SHP77 treated with DMSO at 0.1 percent for 48 hours (cell line): ENCODE results near the gene DYNC1LI2.
"Not testable (repeated sequence)": the region's sequence is repeated elsewhere in the genome, so short reads cannot be mapped to it uniquely, and the experiment has no call there.

ENCODE experiments used
- DNase-seq: peaks from one replicate; lab custom pipeline; 2025; lab: John Stamatoyannopoulos, UW

Gene DYNC1LI2

GRCh38 chr16:66751303-66751991 lies at the start of gene DYNC1LI2:
Gene DYNC1LI2, minus strand, starts transcription at chr16:66751609. Its CDS starts 18 bp downstream, at chr16:66751591.
- peak; percentile 18 for DNase-seq

- no peak for DNase-seq
Measured at GRCh38 chr16:66800856-66801255, 49.4 kb upstream of the DYNC1LI2 start.

GRCh38 chr16:66798161-66798560 lies 46.8 kb upstream of the DYNC1LI2 start:
- no peak for DNase-seq

- not testable (repeated sequence) for DNase-seq
Measured at GRCh38 chr16:66793984-66794383, 42.6 kb upstream of the DYNC1LI2 start.

- no peak for DNase-seq
Measured at GRCh38 chr16:66790130-66790733, 38.8 kb upstream of the DYNC1LI2 start.

- no peak for DNase-seq
Measured at GRCh38 chr16:66787427-66787826, 36.0 kb upstream of the DYNC1LI2 start.

- DNase-seq = no peak
Measured at GRCh38 chr16:66786551-66786950, 35.1 kb upstream of the DYNC1LI2 start.

GRCh38 chr16:66776457-66776856 lies 25.0 kb upstream of the DYNC1LI2 start:
- no peak for DNase-seq

GRCh38 chr16:66774981-66775380 lies 23.6 kb upstream of the DYNC1LI2 start:
- no peak for DNase-seq

- DNase-seq = no peak
Measured at GRCh38 chr16:66758086-66758485, 6.7 kb upstream of the DYNC1LI2 start.

- DNase-seq = no peak
Measured at GRCh38 chr16:66754819-66755218, 3.4 kb upstream of the DYNC1LI2 start.

GRCh38 chr16:66754211-66754610 lies 2.8 kb upstream of the DYNC1LI2 start:
- no peak for DNase-seq

GRCh38 chr16:66752958-66753357 lies 1.5 kb upstream of the DYNC1LI2 start:
- DNase-seq = no peak

- DNase-seq = no peak
Measured at GRCh38 chr16:66752379-66752778, 970 bp upstream of the DYNC1LI2 start.

GRCh38 chr16:66751992-66752322 lies 548 bp upstream of the DYNC1LI2 start:
- no peak for DNase-seq

- no peak for DNase-seq
Measured at GRCh38 chr16:66751053-66751302, 431 bp downstream of the DYNC1LI2 start.

- no peak for DNase-seq
Measured at GRCh38 chr16:66750279-66751052, 943 bp downstream of the DYNC1LI2 start.

- DNase-seq = no peak
Measured at GRCh38 chr16:66746682-66747081, 4.7 kb downstream of the DYNC1LI2 start.

- no peak for DNase-seq
Measured at GRCh38 chr16:66746048-66746447, 5.4 kb downstream of the DYNC1LI2 start.

GRCh38 chr16:66741950-66742808 lies 9.2 kb downstream of the DYNC1LI2 start:
- DNase-seq = no peak

GRCh38 chr16:66741169-66741900 lies 10.1 kb downstream of the DYNC1LI2 start:
- DNase-seq = peak; percentile 14

GRCh38 chr16:66740533-66740932 lies 10.9 kb downstream of the DYNC1LI2 start:
- DNase-seq = no peak
